ENCODE data around the gene ZFTA.

ZFTA gene

DNA sequence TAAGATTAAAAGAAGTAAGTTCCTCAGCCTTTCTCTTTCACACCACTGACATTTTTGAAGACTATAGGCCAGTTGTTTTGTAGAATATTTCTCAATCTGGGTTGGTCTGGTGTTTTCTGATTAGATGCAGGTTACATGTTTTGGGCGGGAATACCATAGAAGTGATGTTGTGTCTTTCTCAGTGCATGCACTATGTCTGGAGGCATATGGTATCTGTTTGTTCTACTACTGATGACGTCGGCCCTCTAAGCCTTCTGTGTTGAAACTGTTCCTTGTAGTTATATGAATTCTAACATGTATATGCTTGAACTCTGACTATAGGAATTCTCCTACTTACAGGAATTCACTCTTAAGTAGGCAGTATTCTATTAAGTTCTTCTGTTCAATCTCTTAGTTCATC is 21.6 kb downstream of the ZFTA start:
- no peak for DNase-seq

DNA sequence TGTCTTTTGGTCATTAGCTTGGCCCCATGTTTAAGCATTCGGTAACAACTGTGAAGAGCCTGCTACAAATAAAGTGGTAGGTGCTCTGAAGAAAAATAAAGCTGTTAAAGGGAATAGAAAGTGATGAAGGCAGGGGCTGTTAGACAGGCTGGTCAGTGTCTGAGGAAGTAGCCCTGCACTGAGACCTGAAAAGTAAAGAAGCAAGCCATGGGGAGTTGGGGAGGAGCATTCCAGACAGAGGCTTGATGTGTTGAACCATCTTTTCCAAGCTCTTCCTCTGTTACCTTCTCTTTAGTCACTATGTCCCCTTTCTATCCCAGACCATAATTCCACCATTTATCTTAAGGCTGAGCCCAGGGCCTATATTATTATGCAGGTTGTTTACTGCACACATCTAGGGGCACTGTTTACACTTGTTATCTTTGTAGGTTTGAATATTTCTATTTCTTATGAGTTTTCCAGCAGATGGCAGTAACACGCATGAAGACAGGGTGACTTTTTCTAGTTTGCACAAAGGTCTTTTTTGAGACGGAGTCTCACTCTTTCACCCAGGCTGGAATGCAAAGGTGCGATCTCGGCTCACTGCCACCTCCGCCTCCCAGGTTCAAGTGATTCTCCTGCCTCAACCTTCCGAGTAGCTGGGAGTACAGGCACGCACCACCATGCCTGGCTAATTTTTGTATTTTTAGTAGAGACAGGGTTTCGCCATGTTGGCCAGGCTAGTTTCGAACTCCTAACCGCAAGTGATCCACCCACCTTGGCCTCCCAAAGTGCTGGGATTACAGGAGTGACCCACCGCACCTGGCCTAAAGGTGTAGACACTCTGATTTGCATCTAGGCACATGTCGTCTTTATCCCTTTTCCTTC is 23.0 kb downstream of the ZFTA start:
- DNase-seq = no peak

DNA sequence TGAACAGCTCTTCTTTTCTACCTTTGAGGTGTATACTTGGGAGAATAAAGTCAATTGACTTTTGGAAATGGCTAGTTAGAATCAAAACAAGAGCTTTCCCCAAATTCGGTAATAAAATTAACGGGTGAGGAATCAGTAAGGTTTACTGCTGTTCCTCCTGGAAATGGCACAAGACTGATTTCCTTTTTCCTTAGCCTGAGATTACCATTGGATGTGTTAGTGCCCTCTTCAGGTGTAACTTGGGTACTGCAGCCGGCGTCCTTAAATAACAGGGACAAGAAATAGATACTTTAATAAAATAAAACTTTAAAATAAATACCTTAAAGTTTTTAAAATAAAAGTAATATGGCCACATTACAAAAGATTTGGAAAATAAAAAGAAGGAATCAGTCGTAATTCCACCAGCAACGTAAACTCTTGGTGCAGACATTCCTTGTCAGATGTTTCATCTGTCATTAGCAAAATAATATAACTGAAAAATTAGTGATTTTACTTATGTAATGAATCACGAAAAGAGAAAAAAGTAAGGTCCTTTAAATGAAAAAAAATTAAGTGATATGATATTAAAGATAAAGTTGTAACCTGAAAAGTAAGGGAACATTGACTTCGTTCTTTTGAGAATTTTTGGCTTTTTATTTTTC is 29.7 kb downstream of the ZFTA start:
- DNase-seq = peak; percentile 20 to 54 (median 37)

DNA sequence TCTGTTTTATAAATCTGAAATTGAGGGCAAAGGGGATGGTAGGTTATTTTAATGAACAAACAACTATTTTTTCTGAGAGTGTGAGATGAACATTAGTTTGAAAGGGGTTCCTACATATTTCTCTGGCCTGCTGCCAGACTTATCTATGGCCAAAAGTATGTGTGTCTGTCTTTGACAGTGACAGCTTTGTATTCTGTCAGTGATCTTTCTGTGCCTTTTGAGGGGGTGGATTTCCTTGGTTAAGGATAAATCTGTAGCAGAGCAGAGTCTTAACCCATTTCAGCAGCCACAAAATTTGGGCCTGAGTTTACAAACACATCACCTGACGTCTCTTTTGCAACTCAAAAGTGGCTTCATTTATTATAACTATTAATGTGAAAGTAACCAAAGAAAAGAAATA is 30.9 kb downstream of the ZFTA start:
- DNase-seq = no peak

DNA sequence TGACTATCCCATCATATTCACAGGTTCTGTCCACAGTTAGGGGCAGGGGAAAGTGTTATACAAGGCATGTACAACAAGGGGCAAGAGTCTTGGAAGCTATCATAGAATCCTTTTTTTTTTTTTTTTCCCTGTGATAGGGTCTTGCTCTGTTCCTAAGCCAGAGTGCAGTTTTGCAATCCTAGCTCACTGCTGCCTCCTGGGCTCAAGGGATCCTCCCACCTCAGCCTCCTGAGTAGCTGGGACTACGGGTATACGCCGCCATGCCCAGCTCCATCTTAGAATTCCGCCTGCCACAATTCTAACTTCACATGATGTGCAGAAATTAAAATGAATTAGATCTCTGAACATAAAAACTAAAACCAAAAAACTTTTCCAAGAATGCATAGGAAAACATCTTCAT is 31.7 kb downstream of the ZFTA start:
- no peak for DNase-seq

DNA sequence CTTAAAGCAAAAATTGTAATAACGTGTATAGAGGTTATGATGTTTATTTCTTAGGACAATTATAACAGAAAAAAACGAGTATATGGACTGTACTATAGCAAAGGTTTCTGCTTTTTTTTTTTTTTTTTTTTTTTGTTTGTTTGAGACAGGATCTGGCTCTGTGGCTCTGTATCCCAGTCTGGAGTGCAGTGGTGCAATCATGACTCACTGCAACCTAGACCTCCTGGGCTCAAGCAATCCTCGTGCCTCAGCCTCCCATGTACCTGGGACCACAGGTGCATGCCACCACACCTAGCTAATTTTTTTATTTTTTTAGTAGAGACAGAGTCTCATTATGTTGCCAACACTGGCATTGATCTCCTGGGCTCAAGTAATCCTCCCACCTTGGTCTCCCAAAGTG is 39.2 kb downstream of the ZFTA start:
- DNase-seq = no peak

DNA sequence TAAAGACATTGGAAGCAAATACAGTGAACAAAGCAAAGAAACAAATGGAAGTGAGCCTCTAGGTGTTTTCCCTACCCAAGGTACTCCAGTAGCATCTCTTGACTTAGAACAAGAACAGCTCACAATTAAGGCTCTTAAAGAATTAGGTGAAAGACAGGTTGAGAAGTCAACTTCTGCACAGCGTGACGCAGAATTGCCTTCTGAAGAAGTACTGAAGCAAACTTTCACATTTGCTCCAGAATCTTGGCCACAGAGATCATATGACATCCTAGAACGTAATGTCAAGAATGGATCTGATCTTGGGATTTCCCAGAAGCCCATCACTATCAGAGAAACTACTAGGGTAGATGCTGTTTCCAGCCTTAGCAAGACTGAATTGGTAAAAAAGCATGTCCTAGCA is 48.0 kb downstream of the ZFTA start:
- DNase-seq = no peak

DNA sequence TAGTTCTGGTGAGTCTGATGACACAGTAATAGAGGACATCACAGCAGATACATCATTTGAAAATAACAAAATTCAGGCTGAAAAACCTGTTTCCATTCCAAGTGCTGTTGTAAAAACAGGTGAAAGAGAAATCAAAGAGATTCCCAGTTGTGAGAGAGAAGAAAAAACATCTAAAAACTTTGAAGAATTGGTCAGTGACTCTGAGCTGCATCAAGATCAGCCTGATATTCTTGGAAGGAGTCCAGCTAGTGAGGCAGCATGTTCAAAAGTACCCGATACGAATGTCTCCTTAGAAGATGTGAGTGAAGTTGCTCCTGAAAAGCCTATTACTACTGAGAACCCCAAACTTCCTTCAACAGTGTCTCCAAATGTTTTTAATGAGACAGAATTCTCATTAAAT is 48.6 kb downstream of the ZFTA start:
- DNase-seq = no peak

DNA sequence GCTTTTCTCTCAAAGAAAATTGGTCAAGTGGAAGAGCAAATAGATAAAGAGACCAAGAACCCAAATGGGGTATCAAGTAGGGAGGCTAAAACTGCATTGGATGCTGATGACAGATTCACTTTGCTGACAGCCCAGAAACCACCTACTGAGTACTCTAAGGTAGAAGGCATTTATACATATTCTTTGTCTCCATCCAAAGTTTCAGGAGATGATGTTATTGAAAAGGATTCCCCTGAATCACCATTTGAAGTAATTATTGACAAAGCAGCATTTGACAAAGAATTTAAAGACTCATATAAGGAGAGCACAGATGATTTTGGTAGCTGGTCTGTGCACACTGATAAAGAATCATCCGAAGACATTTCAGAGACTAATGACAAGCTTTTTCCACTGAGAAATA is 49.6 kb downstream of the ZFTA start:
- DNase-seq = no peak
